Thyroid gland (tissue), 4 donors: Measurements from ENCODE around the gene PRMT7. TPM values are rescaled to one million over a fixed set of nuclear protein-coding genes. Genes with fewer than 3 reads are reported as not detected.

Experiments used
- DNase-seq, 2 donors: peaks; one replicate each; pipeline ENCODE4 v3.0.0-alpha.2; 2019
- H3K27ac ChIP-seq, 3 donors: fragments of 200-600 bp; sonication (generic); 1 replicate in 2 of 3; 2 replicates in 1 of 3; pipeline ENCODE4 v1.5.1; 2016 to 2019; ENCODE audit warnings: mild to moderate bottlenecking in 1 of 3, moderate library complexity in 1 of 3
- H3K27me3 ChIP-seq: fragments of 200-600 bp; sonication (generic); one replicate; pipeline ENCODE4 v1.5.1; 2019
- H3K36me3 ChIP-seq, 2 donors: fragments of 200-600 bp; sonication (generic); one replicate each; pipeline ENCODE4 v1.5.1; 2016 to 2019
- H3K4me1 ChIP-seq, 2 donors: fragments of 200-600 bp; sonication (generic); one replicate each; pipeline ENCODE4 v1.5.1; 2017 to 2019
- H3K4me3 ChIP-seq, 3 donors: fragments of 200-600 bp; sonication (generic); replicated peaks in 1 of 3; 1 replicate in 2 of 3; 2 replicates in 1 of 3; pipeline ENCODE4 v1.5.1; 2016; ENCODE audit warnings: mild to moderate bottlenecking in 1 of 3
- H3K9me3 ChIP-seq: fragments of 200-600 bp; sonication (generic); one replicate; pipeline ENCODE4 v1.5.1; 2017
- POLR2A ChIP-seq, 2 donors: fragments of 450-650 bp; IDR thresholded peaks; one replicate each; pipeline ENCODE4 v1.6.1; 2017; ENCODE audit warnings: antibody characterized with exemption in 2 of 2, mild to moderate bottlenecking in 2 of 2, moderate library complexity in 1 of 2
- WGBS, 2 donors: methylation state at CpG; one replicate each; pipeline ENCODE4 v1.1.5; 2017; 5-methylcytosine and 5-hydroxymethylcytosine counted together
- intact Hi-C: fragments of 100-400 bp; cut with DNase I; formaldehyde crosslinking; loops from one replicate; pipeline ENCODE4 v1.15.1; 2023
- total RNA-seq, 4 donors: library from RNA; depleted of rRNA; stranded (reverse); fragments of >200 nt; gene quantifications; one replicate each; pipeline ENCODE4 v1.2.3, GENCODE V29; 2016
- TF ChIP-seq, protein P1 (sequence below), 6 experiments: fragments of 200-600 bp in 3 of 6; fragments of 450-650 bp in 3 of 6; sonication (generic) in 3 of 6; IDR thresholded peaks; one replicate each; pipeline ENCODE4 v1.5.1; 2016 to 2019; ENCODE audit warnings: antibody characterized with exemption in 6 of 6, mild to moderate bottlenecking in 2 of 6, inconsistent platforms in 1 of 6, moderate library complexity in 1 of 6

PRMT7 gene
- total RNA-seq, 4 donors from 2014 or later = 41.7 to 57.0 (median 46.9) TPM

GRCh38 chr16:68360956-68361355 is 50.1 kb downstream of the PRMT7 start:
- DNase-seq = no peak
- Histone ChIP-seq H3K36me3 (peaks cover 10 to 21% of the 10 kb centered on the region in 2 donors), H3K27ac (no peak overlapping the region), H3K27me3 (no peaks in the 10 kb centered on the region), H3K4me1 (peaks cover 10 to 12% of the 10 kb centered on the region in 2 donors), H3K4me3 (no peak overlapping the region), H3K9me3 (no peaks in the 10 kb centered on the region)
- no peak for TF ChIP-seq POLR2A (IDR thresholded peaks at IDR 0.05)
- TF ChIP-seq, protein P1, sequence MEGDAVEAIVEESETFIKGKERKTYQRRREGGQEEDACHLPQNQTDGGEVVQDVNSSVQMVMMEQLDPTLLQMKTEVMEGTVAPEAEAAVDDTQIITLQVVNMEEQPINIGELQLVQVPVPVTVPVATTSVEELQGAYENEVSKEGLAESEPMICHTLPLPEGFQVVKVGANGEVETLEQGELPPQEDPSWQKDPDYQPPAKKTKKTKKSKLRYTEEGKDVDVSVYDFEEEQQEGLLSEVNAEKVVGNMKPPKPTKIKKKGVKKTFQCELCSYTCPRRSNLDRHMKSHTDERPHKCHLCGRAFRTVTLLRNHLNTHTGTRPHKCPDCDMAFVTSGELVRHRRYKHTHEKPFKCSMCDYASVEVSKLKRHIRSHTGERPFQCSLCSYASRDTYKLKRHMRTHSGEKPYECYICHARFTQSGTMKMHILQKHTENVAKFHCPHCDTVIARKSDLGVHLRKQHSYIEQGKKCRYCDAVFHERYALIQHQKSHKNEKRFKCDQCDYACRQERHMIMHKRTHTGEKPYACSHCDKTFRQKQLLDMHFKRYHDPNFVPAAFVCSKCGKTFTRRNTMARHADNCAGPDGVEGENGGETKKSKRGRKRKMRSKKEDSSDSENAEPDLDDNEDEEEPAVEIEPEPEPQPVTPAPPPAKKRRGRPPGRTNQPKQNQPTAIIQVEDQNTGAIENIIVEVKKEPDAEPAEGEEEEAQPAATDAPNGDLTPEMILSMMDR (IDR thresholded peaks at IDR 0.05) = no peak
- 90 to 93% methylated on average over 10 to 14 of the region's 14 CpGs for WGBS, 2 donors
- intact Hi-C loops = no loop called here

GRCh38 chr16:68361485-68361884 is 50.7 kb downstream of the PRMT7 start:
- peaks cover 8 to 17% of the 10 kb centered on the region in 2 donors for H3K36me3 ChIP-seq
- H3K27ac ChIP-seq = no peak overlapping the region
- no peak for TF ChIP-seq POLR2A (IDR thresholded peaks at IDR 0.05)
- TF ChIP-seq, protein P1 (IDR thresholded peaks at IDR 0.05) = no peak
- no peaks in the 10 kb centered on the region for H3K9me3 ChIP-seq
- DNase-seq = no peak
- WGBS, 2 donors = 83 to 87% methylated on average over 11 to 13 of the region's 16 CpGs
- no peaks in the 10 kb centered on the region for H3K27me3 ChIP-seq
- no peak overlapping the region for H3K4me3 ChIP-seq
- intact Hi-C loops = no loop called here
- peaks cover 10 to 12% of the 10 kb centered on the region in 2 donors for H3K4me1 ChIP-seq

- Histone ChIP-seq H3K36me3 (peaks cover 6 to 8% of the 10 kb centered on the region in 2 donors), H3K4me3 (no peak overlapping the region), H3K27me3 (no peaks in the 10 kb centered on the region), H3K9me3 (no peaks in the 10 kb centered on the region), H3K27ac (no peak overlapping the region), H3K4me1 (peaks cover 18 to 19% of the 10 kb centered on the region in 2 donors)
- intact Hi-C loops = no loop called here
- DNase-seq = no peak
- 78 to 88% methylated on average over 4 to 7 of the region's 8 CpGs for WGBS, 2 donors
- TF ChIP-seq, protein P1 (IDR thresholded peaks at IDR 0.05) = no peak
- TF ChIP-seq POLR2A (IDR thresholded peaks at IDR 0.05) = no peak
These were observed 51.6 kb downstream of the PRMT7 start for GRCh38 chr16:68362262-68362913.

DNA sequence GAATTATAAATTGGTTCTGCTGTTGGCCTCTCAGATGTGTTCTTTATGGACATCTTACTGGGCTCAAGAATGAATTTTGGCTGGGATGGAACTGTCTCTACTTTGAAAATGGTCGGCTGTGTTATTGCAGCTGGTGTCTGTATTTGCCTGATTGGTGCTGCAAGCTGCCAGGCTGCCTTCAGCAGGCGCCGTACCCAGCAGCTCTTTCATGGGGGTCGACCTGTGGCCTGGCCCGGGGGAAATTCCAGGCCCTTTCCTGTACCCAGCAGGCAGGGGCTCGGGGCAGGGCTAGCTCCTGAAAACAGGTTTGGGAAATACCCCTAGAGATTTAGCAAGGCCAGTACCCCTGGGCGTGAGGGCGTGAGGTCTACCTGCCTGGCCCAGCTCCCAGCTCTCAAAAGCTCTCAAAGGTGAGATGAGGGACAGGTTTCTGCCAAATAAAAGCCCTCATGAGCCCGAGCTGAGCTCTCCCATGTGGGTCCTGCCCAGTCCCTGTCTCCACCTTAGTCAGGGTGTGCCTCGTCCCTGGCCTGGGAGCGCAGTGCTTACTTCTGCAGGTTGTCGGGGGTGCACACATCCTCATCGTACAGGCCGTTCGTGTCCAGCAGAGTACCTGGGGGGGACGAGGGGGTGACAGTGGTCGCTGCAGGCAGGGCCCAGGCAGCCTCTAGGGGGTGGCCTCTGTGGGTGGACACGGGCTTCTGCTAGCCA is 52.3 kb downstream of the PRMT7 start:
- Histone ChIP-seq H3K27me3 (no peaks in the 10 kb centered on the region), H3K4me1 (peaks cover 24 to 26% of the 10 kb centered on the region in 2 donors), H3K4me3 (no peak overlapping the region), H3K36me3 (peaks cover under 1 to 1% of the 10 kb centered on the region in 2 donors), H3K9me3 (no peaks in the 10 kb centered on the region), H3K27ac (no peak overlapping the region)
- TF ChIP-seq POLR2A (IDR thresholded peaks at IDR 0.05) = no peak
- TF ChIP-seq, protein P1 (IDR thresholded peaks at IDR 0.05) = no peak
- WGBS, 2 donors = 39 to 44% methylated on average over 12 to 13 of the region's 18 CpGs
- peak; percentile 72 to 77 for DNase-seq
- intact Hi-C loops = no loop called here
